ENCODE data around the gene KIF1A.
"Not testable (repeated sequence)": the region's sequence is repeated elsewhere in the genome, so short reads cannot be mapped to it uniquely, and the experiment has no call there.

- not testable (repeated sequence) for TF ChIP-seq CTCF (IDR thresholded peaks at IDR 0.05); POLR2A (IDR thresholded peaks at IDR 0.05; ENCODE audit: low read depth)
Measured at GRCh38 chr2:240700616-240701015, 119.4 kb downstream of the KIF1A start.
